BLaER1 treated with 17β-estradiol and CSF1 and Interleukin-3, amounts not matched to agents 10 nM and 100 nM (cell line): ENCODE results near the gene RAB40B.

Experiments
- H3K27ac ChIP-seq, 11 experiments: shearing (Covaris generic); formaldehyde crosslinking; 2 replicates each; pipeline ENCODE4 v1.8.1; 2022
- H3K27me3 ChIP-seq, 11 experiments: shearing (Covaris generic); formaldehyde crosslinking; 2 replicates each; pipeline ENCODE4 v1.8.1; 2022
- H3K36me3 ChIP-seq, 11 experiments: shearing (Covaris generic); formaldehyde crosslinking; 2 replicates each; pipeline ENCODE4 v1.8.1; 2022
- H3K4me1 ChIP-seq, 10 experiments: shearing (Covaris generic); formaldehyde crosslinking; 2 replicates each; pipeline ENCODE4 v1.8.1; 2022
- H3K4me2 ChIP-seq, 11 experiments: shearing (Covaris generic); formaldehyde crosslinking; 2 replicates each; pipeline ENCODE4 v1.8.1; 2022
- H3K4me3 ChIP-seq, 10 experiments: shearing (Covaris generic); formaldehyde crosslinking; 2 replicates each; pipeline ENCODE4 v1.8.1; 2022
- H3K9ac ChIP-seq, 11 experiments: shearing (Covaris generic); formaldehyde crosslinking; 2 replicates each; pipeline ENCODE4 v1.8.1; 2022
- H3K9me3 ChIP-seq, 11 experiments: shearing (Covaris generic); formaldehyde crosslinking; replicated peaks in 1 of 11; 2 replicates each; pipeline ENCODE4 v1.8.1; 2022
- H4K20me1 ChIP-seq, 11 experiments: shearing (Covaris generic); formaldehyde crosslinking; 2 replicates each; pipeline ENCODE4 v1.8.1; 2022
- Cebpa-rat ChIP-seq, 11 experiments: shearing (Covaris generic); IDR thresholded peaks; 2 replicates each; pipeline ENCODE4 v1.8.1; 2022

RAB40B gene

DNA sequence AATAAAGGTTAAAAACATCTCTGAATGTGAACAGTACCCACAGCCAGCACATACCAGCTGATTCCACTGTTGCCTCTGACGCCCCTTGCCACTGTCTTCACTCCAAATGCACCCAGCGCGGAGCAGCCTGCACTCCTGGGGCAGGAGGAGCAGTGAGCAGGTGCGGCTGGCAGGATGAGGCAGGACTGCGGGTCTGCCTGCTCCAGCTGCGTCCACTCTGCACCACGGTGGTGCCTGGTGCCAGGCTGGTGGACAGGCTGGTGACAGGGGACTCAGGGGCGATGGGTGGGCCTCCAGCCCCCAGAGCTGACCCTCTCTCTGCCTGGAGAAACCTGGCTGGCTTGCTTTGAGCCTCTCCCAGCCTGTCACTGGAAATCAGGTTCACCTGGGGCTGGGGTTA lies 9.4 kb downstream of the RAB40B start:
- peaks cover 0 to under 1% (median 0%) of the 10 kb centered on the region in 11 experiments; a peak in 1 of 22 replicates for H3K27me3 ChIP-seq
- peaks cover 0 to 6% (median under 1%) of the 10 kb centered on the region in 11 experiments; a peak in 5 of 22 replicates for H3K36me3 ChIP-seq
- H3K9ac ChIP-seq: no peak overlapping the region
- peaks cover 8 to 11% (median 9%) of the 10 kb centered on the region in 11 experiments for H3K9me3 ChIP-seq
- H3K4me1 ChIP-seq: peaks cover 12 to 45% (median 36%) of the 10 kb centered on the region in 10 experiments
- H3K4me2 ChIP-seq: peak overlapping the region in 4 of 11 experiments; percentile 6 to 28 (median 8); a peak in 4 of 22 replicates
- no peak for TF ChIP-seq Cebpa-rat (IDR thresholded peaks at IDR 0.05)
- peaks cover 0 to 10% (median 0%) of the 10 kb centered on the region in 11 experiments; a peak in 2 of 22 replicates for H4K20me1 ChIP-seq
- no peak overlapping the region for H3K4me3 ChIP-seq
- no peak overlapping the region for H3K27ac ChIP-seq

DNA sequence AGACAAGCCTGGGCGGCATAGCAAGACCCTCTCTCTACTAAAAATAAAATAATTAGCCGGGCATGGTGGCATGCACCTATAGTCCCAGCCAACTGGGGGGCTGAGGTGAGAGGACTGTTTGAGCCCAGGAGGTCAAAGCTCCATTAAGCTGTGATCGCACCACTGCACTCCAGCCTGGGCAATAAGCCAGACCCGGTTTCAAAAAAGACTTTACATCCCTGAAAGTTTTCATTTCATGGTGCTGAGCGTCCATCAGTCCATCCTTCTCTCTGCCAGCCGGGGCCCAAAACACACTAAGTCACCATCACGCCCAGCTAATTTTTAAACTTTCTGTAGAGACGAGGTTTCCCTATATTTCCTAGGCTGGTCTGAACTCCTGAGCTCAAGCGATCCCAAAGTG lies 10.6 kb downstream of the RAB40B start:
- peaks cover 12 to 42% (median 34%) of the 10 kb centered on the region in 10 experiments for H3K4me1 ChIP-seq
- peaks cover 0 to 10% (median 0%) of the 10 kb centered on the region in 11 experiments; a peak in 2 of 22 replicates for H4K20me1 ChIP-seq
- no peak overlapping the region for H3K4me2 ChIP-seq
- H3K4me3 ChIP-seq: no peak overlapping the region
- H3K36me3 ChIP-seq: no peaks in the 10 kb centered on the region
- TF ChIP-seq Cebpa-rat (IDR thresholded peaks at IDR 0.05): no peak
- no peak overlapping the region for H3K27ac ChIP-seq
- no peak overlapping the region for H3K9ac ChIP-seq
- H3K9me3 ChIP-seq: peaks cover 0 to 1% (median 0%) of the 10 kb centered on the region in 11 experiments; a peak in 1 of 22 replicates
- no peaks in the 10 kb centered on the region for H3K27me3 ChIP-seq

DNA sequence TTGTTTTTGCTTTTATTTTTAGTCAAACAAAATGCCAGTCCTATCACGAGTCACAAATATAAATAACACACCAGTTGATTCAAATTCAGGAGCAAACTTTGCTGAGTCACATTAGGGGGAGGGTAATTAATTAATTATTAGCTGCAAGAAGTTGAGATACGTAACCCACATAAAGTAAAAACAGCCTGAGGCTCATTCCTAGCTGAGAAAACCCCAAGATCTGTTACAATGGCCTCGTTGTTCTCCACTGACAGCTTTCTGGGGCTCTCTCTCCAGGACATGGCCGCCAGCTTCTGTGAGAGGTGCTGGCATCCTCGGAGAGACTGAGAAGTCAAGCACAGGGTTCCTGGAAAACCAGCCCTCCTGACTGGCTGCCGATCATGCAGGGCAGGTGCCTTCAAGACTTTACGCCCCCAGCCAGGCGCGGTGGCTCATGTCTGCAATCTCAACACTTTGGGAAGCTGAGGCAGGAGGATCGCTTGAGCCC lies 11.1 kb downstream of the RAB40B start:
- Histone ChIP-seq H3K9ac (no peak overlapping the region), H3K27ac (no peak overlapping the region), H3K4me2 (no peak overlapping the region), H4K20me1 (peaks cover 0 to 10% (median 0%) of the 10 kb centered on the region in 11 experiments; a peak in 2 of 22 replicates), H3K36me3 (no peaks in the 10 kb centered on the region), H3K9me3 (peaks cover 0 to 6% (median under 1%) of the 10 kb centered on the region in 11 experiments; a peak in 6 of 22 replicates), H3K4me3 (no peak overlapping the region), H3K4me1 (peaks cover 12 to 38% (median 31%) of the 10 kb centered on the region in 10 experiments), H3K27me3 (no peaks in the 10 kb centered on the region)
- no peak for TF ChIP-seq Cebpa-rat (IDR thresholded peaks at IDR 0.05)

DNA sequence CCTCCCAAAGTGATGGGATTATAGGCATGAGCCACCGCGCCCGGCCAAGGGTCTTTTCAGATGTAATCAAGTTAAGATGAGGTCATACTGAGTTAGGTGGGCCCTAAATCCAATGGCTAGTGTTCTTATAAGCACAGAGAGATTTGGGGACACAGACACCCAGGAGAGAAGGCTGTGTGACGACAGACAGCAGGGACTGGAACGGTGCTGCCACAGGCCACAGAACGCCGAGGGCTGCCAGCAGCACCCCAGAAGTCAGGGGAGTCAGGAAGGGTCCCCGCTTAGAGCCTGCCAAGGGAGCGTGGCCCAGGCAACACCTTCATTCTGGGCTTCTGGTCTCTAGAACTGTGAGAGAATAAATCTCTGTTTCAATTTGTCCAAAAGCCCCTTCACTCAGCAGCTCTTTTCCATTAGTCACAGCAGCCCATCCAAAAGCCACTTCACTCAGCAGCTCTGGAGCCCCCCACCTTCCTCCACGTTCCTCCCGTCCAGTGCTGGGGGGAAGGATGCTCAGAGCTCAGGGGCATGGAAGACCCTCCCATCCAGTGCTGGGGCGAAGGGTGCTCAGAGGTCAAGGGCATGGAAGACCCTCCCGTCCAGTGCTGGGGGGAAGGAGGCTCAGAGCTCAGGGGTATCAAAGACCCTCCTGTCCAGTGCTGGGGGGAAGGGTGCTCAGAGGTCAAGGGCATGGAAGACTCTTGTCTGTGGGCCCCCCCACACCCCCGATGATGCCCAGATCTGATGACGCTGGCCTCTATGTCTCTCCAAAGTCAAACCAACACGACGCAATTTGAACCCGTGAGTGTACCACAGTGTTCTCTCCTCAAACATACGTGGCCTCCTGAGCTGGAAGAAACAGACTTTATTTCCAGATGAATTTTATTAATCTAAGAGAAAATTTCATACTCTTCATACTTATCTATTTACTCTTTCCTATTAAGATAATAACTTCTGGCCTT lies 11.9 kb downstream of the RAB40B start:
- H3K36me3 ChIP-seq: no peaks in the 10 kb centered on the region
- peaks cover 11 to 30% (median 23%) of the 10 kb centered on the region in 10 experiments for H3K4me1 ChIP-seq
- H3K4me3 ChIP-seq: no peak overlapping the region
- H3K27ac ChIP-seq: no peak overlapping the region
- H3K27me3 ChIP-seq: no peaks in the 10 kb centered on the region
- H4K20me1 ChIP-seq: peaks cover 0 to 10% (median 0%) of the 10 kb centered on the region in 11 experiments; a peak in 2 of 22 replicates
- H3K4me2 ChIP-seq: no peak overlapping the region
- TF ChIP-seq Cebpa-rat (IDR thresholded peaks at IDR 0.05): no peak
- peaks cover 6 to 12% (median 8%) of the 10 kb centered on the region in 11 experiments; a peak in 20 of 22 replicates for H3K9me3 ChIP-seq
- no peak overlapping the region for H3K9ac ChIP-seq

DNA sequence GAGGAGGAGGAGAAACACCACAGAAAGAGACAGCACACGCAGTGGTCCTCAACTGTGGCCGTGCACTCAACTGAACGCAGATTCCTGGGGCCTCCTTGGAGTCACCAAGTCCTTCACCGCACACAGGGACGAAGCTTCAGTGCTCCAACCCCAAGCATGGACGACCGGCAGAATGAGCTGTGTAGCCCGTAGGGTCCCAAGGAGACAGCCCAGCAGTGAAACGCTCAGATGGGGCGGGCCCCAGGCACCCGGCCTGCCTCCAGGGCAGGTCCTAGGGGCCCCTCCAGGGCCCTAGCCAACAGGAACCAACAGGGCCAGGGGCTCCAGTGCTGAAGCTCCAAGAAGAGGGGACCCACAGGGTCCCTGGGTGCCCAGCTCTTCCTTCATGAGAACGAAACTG lies 13.2 kb downstream of the RAB40B start:
- peaks cover 0 to 17% (median 9%) of the 10 kb centered on the region in 10 experiments; a peak in 16 of 20 replicates for H3K4me1 ChIP-seq
- TF ChIP-seq Cebpa-rat (IDR thresholded peaks at IDR 0.05): no peak
- peaks cover 0 to 5% (median 0%) of the 10 kb centered on the region in 11 experiments; a peak in 2 of 22 replicates for H4K20me1 ChIP-seq
- peaks cover 14 to 21% (median 16%) of the 10 kb centered on the region in 11 experiments for H3K9me3 ChIP-seq
- H3K27me3 ChIP-seq: no peaks in the 10 kb centered on the region
- no peak overlapping the region for H3K4me2 ChIP-seq
- H3K9ac ChIP-seq: no peak overlapping the region
- H3K27ac ChIP-seq: no peak overlapping the region
- peaks cover 0 to 3% (median 0%) of the 10 kb centered on the region in 11 experiments; a peak in 1 of 22 replicates for H3K36me3 ChIP-seq
- no peak overlapping the region for H3K4me3 ChIP-seq

DNA sequence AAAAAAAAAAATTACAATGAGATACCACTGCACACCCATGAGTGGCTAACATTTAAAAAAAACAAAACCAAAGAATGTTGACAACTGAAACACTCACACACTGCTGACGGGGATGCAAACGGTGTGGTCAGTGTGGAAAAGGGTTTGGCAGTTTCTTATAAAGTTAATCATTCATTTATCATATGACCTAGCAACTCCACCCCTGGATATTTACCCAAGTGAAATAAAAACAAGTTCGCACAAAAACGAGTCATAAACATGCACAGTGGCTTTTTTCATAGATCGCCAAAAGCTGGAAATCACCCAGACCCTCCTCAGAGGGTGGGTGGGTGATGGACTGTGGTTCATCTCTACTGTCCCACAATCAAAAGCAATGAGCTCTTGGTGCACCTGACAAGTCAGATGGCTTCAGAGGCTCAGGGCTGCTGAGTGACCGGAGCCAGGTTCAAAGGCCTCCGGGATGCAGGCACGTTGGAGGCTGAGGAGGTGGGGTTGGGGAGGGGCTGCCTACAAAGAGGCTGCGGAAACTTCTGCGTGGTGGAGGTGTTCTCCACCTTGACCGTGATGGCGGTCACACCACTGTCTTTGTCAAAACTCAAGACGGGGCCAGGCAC lies 14.2 kb downstream of the RAB40B start:
- H3K4me2 ChIP-seq: no peak overlapping the region
- H3K27ac ChIP-seq: no peak overlapping the region
- H3K4me3 ChIP-seq: no peak overlapping the region
- H3K9me3 ChIP-seq: peaks cover 14 to 21% (median 16%) of the 10 kb centered on the region in 11 experiments
- H4K20me1 ChIP-seq: peaks cover 0 to 4% (median 0%) of the 10 kb centered on the region in 11 experiments; a peak in 1 of 22 replicates
- no peaks in the 10 kb centered on the region for H3K27me3 ChIP-seq
- peaks cover 0 to 3% (median 0%) of the 10 kb centered on the region in 11 experiments; a peak in 1 of 22 replicates for H3K36me3 ChIP-seq
- no peak for TF ChIP-seq Cebpa-rat (IDR thresholded peaks at IDR 0.05)
- H3K9ac ChIP-seq: no peak overlapping the region
- H3K4me1 ChIP-seq: peaks cover 0 to 17% (median 5%) of the 10 kb centered on the region in 10 experiments; a peak in 8 of 20 replicates

DNA sequence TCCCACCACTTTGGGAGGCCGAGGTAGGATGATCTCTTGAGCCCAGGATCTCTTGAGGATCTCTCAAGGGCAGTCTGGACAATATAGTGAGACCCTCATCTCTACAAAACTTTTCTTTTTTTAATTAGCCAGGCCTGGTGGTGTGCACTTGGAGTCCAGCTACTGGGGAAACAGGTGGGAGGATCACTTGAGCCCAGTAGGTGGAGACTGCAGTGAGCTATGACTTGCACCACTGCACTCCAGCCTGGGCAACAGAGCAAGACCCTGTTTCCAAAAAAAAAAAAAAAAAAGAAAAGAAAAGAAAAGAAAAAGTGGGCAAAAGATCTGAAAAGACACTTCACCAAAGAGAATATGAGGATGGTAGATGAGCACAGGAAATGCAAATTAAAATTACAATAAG lies 15.0 kb downstream of the RAB40B start:
- Histone ChIP-seq H3K4me3 (no peak overlapping the region), H3K27ac (no peak overlapping the region), H3K4me2 (no peak overlapping the region)

DNA sequence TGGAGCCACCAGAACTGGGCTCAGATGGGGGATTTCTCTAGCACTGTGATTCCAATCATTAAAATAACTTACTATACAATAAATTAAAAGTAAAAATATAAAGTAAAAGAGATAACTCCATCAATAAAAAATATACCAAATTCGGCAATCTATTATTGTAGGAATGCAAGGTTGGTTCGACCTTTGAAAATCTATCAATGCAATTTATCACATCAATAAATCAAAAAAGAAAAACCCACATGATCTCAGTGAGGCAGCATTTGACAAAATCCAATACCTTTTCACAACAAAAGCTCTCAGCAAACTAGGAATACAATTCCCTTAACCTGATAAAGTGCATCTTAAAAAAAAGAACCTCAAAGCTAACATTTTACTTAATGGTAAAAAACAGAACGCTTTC lies 17.0 kb downstream of the RAB40B start:
- H3K27me3 ChIP-seq: no peaks in the 10 kb centered on the region
- H3K36me3 ChIP-seq: peaks cover 0 to 3% (median 0%) of the 10 kb centered on the region in 11 experiments; a peak in 1 of 22 replicates
- peaks cover 0 to 21% (median 9%) of the 10 kb centered on the region in 10 experiments; a peak in 14 of 20 replicates for H3K4me1 ChIP-seq
- H3K9me3 ChIP-seq: peaks cover 14 to 21% (median 16%) of the 10 kb centered on the region in 11 experiments
- TF ChIP-seq Cebpa-rat (IDR thresholded peaks at IDR 0.05): no peak
- H4K20me1 ChIP-seq: no peaks in the 10 kb centered on the region
- no peak overlapping the region for H3K27ac ChIP-seq
- no peak overlapping the region for H3K9ac ChIP-seq
- H3K4me3 ChIP-seq: no peak overlapping the region
- no peak overlapping the region for H3K4me2 ChIP-seq

More for the DNA sequence above, 15.0 kb downstream of the RAB40B start:
- no peaks in the 10 kb centered on the region for H4K20me1 ChIP-seq
- peaks cover 0 to 18% (median 4%) of the 10 kb centered on the region in 10 experiments; a peak in 14 of 20 replicates for H3K4me1 ChIP-seq
- H3K36me3 ChIP-seq: peaks cover 0 to 3% (median 0%) of the 10 kb centered on the region in 11 experiments; a peak in 1 of 22 replicates
- H3K9me3 ChIP-seq: peaks cover 14 to 21% (median 16%) of the 10 kb centered on the region in 11 experiments
- H3K9ac ChIP-seq: no peak overlapping the region
- no peak for TF ChIP-seq Cebpa-rat (IDR thresholded peaks at IDR 0.05)
- no peaks in the 10 kb centered on the region for H3K27me3 ChIP-seq
